Prostate gland (tissue), 2 donors: ENCODE results near the gene TEF. TPM values are rescaled to one million over a fixed set of nuclear protein-coding genes. Genes with fewer than 3 reads are reported as not detected.

Source experiments
- DNase-seq: peaks from one replicate; pipeline ENCODE4 v3.0.0-alpha.2; 2019; ENCODE audit warnings: low spot score
- H3K27ac ChIP-seq, 2 donors: fragments of 200-600 bp; sonication (generic); 2 replicates each; pipeline ENCODE4 v1.5.1; 2017 to 2019
- H3K27me3 ChIP-seq: fragments of 200-600 bp; sonication (generic); replicated peaks from 2 replicates; pipeline ENCODE4 v1.5.1; 2019; ENCODE audit not compliant: insufficient read depth
- H3K36me3 ChIP-seq, 2 donors: fragments of 200-600 bp; sonication (generic); 1 replicate in 1 of 2; 2 replicates in 1 of 2; pipeline versions ENCODE4 v1.5.1 to v1.8.1; 2017 to 2019
- H3K4me1 ChIP-seq: fragments of 200-600 bp; sonication (generic); replicated peaks from 2 replicates; pipeline ENCODE4 v1.5.1; 2019
- H3K4me3 ChIP-seq, 2 donors: fragments of 200-600 bp; sonication (generic); 2 replicates each; pipeline ENCODE4 v1.5.1; 2017 to 2019
- H3K9me3 ChIP-seq: fragments of 200-600 bp; sonication (generic); 2 replicates; pipeline ENCODE4 v1.5.1; 2017
- CTCF ChIP-seq, 4 experiments: fragments of 200-600 bp in 2 of 4; fragments of 450-650 bp in 2 of 4; sonication (generic) in 2 of 4; IDR thresholded peaks; 1 replicate in 3 of 4; 2 replicates in 1 of 4; pipeline ENCODE4 v1.5.1; 2016 to 2019; ENCODE audit warnings: antibody characterized with exemption in 4 of 4, mild to moderate bottlenecking in 2 of 4, moderate library complexity in 2 of 4
- POLR2A ChIP-seq: fragments of 450-650 bp; IDR thresholded peaks from one replicate; pipeline ENCODE4 v1.6.1; 2016; ENCODE audit warnings: antibody characterized with exemption, mild to moderate bottlenecking
- POLR2AphosphoS5 ChIP-seq: sonication (generic); formaldehyde crosslinking; IDR thresholded peaks from one replicate; pipeline ENCODE4 v1.6.1; 2017; ENCODE audit warnings: antibody characterized with exemption
- WGBS: methylation state at CpG from one replicate; pipeline ENCODE4 v1.1.5; 2018; 5-methylcytosine and 5-hydroxymethylcytosine counted together
- intact Hi-C: fragments of 100-400 bp; cut with DNase I; formaldehyde crosslinking; loops from one replicate; pipeline ENCODE4 v1.14.2; 2022
- total RNA-seq, 2 donors: library from RNA; depleted of rRNA; stranded (reverse); fragments of >200 nt; gene quantifications; one replicate each; pipeline ENCODE4 v1.1.0, GENCODE V29; 2016

The TEF gene
- total RNA-seq, 2 donors from 2014 or later: 26.2 to 51.7 TPM

- H3K9me3 ChIP-seq: no peaks in the 10 kb centered on the region
- 95% methylated on average over 5 of the region's 5 CpGs for WGBS
- H3K36me3 ChIP-seq: no peaks in the 10 kb centered on the region
- peaks cover 6% of the 10 kb centered on the region for H3K4me1 ChIP-seq
- no peak overlapping the region for H3K27ac ChIP-seq
- intact Hi-C loops: no loop called here
- DNase-seq: no peak
- H3K27me3 ChIP-seq: no peaks in the 10 kb centered on the region
- H3K4me3 ChIP-seq: no peak overlapping the region
- TF ChIP-seq CTCF (IDR thresholded peaks at IDR 0.05) (no peak), POLR2AphosphoS5 (no peak), POLR2A (no peak)
Observed at GRCh38 chr22:41362615-41363014, 19.1 kb upstream of the TEF start.

- no peak for DNase-seq
- Histone ChIP-seq H3K9me3 (no peaks in the 10 kb centered on the region), H3K36me3 (no peaks in the 10 kb centered on the region), H3K27me3 (no peaks in the 10 kb centered on the region), H3K4me1 (peaks cover 11% of the 10 kb centered on the region), H3K27ac (no peak overlapping the region), H3K4me3 (no peak overlapping the region)
- intact Hi-C loops: no loop called here
- TF ChIP-seq POLR2A: no peak
- no peak for TF ChIP-seq CTCF (IDR thresholded peaks at IDR 0.05)
- TF ChIP-seq POLR2AphosphoS5: no peak
- 86% methylated on average over 6 of the region's 6 CpGs for WGBS
Observed at GRCh38 chr22:41364233-41364632, 17.5 kb upstream of the TEF start.

GRCh38 chr22:41364955-41365354 is 16.8 kb upstream of the TEF start:
- TF ChIP-seq POLR2A (no peak), CTCF (IDR thresholded peaks at IDR 0.05) (no peak), POLR2AphosphoS5 (no peak)
- intact Hi-C loops: loop anchor here (5.0 kb wide), 1 partner anchor 63 kb away; the partner anchor contains the start of gene ZC3H7B
- Histone ChIP-seq H3K36me3 (no peaks in the 10 kb centered on the region), H3K27me3 (no peaks in the 10 kb centered on the region), H3K4me1 (peaks cover 11% of the 10 kb centered on the region), H3K4me3 (no peak overlapping the region), H3K27ac (no peak overlapping the region), H3K9me3 (no peaks in the 10 kb centered on the region)
- 63% methylated on average over 8 of the region's 8 CpGs for WGBS
- no peak for DNase-seq

GRCh38 chr22:41365425-41365824 is 16.3 kb upstream of the TEF start:
- Histone ChIP-seq H3K27me3 (no peaks in the 10 kb centered on the region), H3K4me3 (no peak overlapping the region), H3K9me3 (no peaks in the 10 kb centered on the region), H3K4me1 (peaks cover 11% of the 10 kb centered on the region), H3K27ac (no peak overlapping the region), H3K36me3 (no peaks in the 10 kb centered on the region)
- no peak for DNase-seq
- no peak for TF ChIP-seq CTCF (IDR thresholded peaks at IDR 0.05)
- no peak for TF ChIP-seq POLR2AphosphoS5
- no peak for TF ChIP-seq POLR2A
- intact Hi-C loops: loop anchor here (5.0 kb wide), 1 partner anchor 63 kb away; the partner anchor contains the start of gene ZC3H7B
- 73% methylated on average over 5 of the region's 5 CpGs for WGBS

GRCh38 chr22:41366323-41367029 is 15.3 kb upstream of the TEF start:
- H3K4me1 ChIP-seq: peaks cover 11% of the 10 kb centered on the region
- no peak for DNase-seq
- TF ChIP-seq CTCF (IDR thresholded peaks at IDR 0.05): no peak
- TF ChIP-seq POLR2A: no peak
- TF ChIP-seq POLR2AphosphoS5: no peak
- no peaks in the 10 kb centered on the region for H3K36me3 ChIP-seq
- H3K27ac ChIP-seq: peak overlapping the region; percentile 67 to 69
- 42% methylated on average over 17 of the region's 17 CpGs for WGBS
- no peaks in the 10 kb centered on the region for H3K9me3 ChIP-seq
- intact Hi-C loops: loop anchor here (5.0 kb wide), 1 partner anchor 64 kb away; the partner anchor contains the start of gene ZC3H7B
- H3K27me3 ChIP-seq: no peaks in the 10 kb centered on the region
- H3K4me3 ChIP-seq: peak overlapping the region in 1 of 2 donors; percentile 26
